Body of pancreas (tissue), 4 donors: Measurements from ENCODE around the gene YY1. TPM values are rescaled to one million over a fixed set of nuclear protein-coding genes. Genes with fewer than 3 reads are reported as not detected.

ENCODE experiments used
- ATAC-seq: fragments of 150-250 bp; one replicate; pipeline ENCODE4 v1.9.1; 2016
- DNase-seq, 4 donors: peaks; one replicate each; pipeline ENCODE4 v3.0.0-alpha.2; 2019
- H3K27ac ChIP-seq, 4 donors: fragments of 200-600 bp; sonication (generic); 1 replicate in 3 of 4; 2 replicates in 1 of 4; pipeline versions ENCODE4 v1.5.1 to v1.6.1; 2016 to 2019; ENCODE audit warnings: mild to moderate bottlenecking in 1 of 4, mixed read lengths in 1 of 4, moderate library complexity in 1 of 4
- H3K27me3 ChIP-seq, 2 donors: fragments of 200-600 bp; sonication (generic); one replicate each; pipeline ENCODE4 v1.6.0; 2016; ENCODE audit warnings: mild to moderate bottlenecking in 1 of 2
- H3K36me3 ChIP-seq, 2 donors: fragments of 200-600 bp; sonication (generic); replicated peaks in 1 of 2; 2 replicates each; pipeline ENCODE4 v1.5.1; 2016; ENCODE audit warnings: low read depth in 2 of 2; ENCODE audit not compliant: insufficient read depth in 1 of 2
- H3K4me1 ChIP-seq: fragments of 200-600 bp; sonication (generic); one replicate; pipeline ENCODE4 v1.6.0; 2016
- H3K4me3 ChIP-seq, 2 donors: fragments of 200-600 bp; sonication (generic); 1 replicate in 1 of 2; 2 replicates in 1 of 2; pipeline ENCODE4 v1.5.1; 2016 to 2019
- H3K9me3 ChIP-seq, 3 donors: fragments of 200-600 bp; sonication (generic); 1 replicate in 2 of 3; 2 replicates in 1 of 3; pipeline ENCODE4 v1.5.1; 2016
- POLR2A ChIP-seq, 3 donors: fragments of 450-650 bp; IDR thresholded peaks; one replicate each; pipeline ENCODE4 v1.6.1; 2016; ENCODE audit warnings: antibody characterized with exemption in 3 of 3, mild to moderate bottlenecking in 2 of 3
- WGBS, 2 donors: methylation state at CpG; one replicate each; pipeline ENCODE4 v1.1.5; 2017; 5-methylcytosine and 5-hydroxymethylcytosine counted together
- intact Hi-C: fragments of 100-400 bp; cut with DNase I; formaldehyde crosslinking; loops from one replicate; pipeline ENCODE4 v1.15.1; 2023
- total RNA-seq, 2 donors: library from RNA; depleted of rRNA; stranded (reverse); fragments of >200 nt; gene quantifications; one replicate each; pipeline ENCODE4 v1.1.0, GENCODE V29; 2016
- TF ChIP-seq, protein P1 (sequence below), 7 experiments: fragments of 450-650 bp in 4 of 7; fragments of 200-600 bp in 3 of 7; sonication (generic) in 3 of 7; IDR thresholded peaks; one replicate each; pipeline ENCODE4 v1.5.1; 2016 to 2019; ENCODE audit warnings: antibody characterized with exemption in 7 of 7

Gene YY1
- total RNA-seq, 2 donors from 2014 or later = 27.0 to 30.3 TPM

DNA sequence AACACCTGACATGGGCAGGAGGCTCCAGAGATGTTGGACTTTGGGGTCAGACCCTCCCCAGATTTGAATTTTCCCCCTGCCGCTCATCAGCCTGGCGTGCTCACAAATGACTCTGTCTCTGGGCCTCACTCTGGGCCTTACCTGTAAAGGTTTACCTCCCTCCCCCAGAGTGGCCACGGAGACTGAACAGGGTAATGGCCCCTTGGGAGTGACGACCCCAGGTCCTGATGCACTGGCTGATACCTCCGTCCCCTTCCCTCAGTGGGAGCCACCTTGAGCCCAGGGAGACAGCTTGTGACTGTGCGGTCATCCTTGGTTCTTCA is 60.3 kb downstream of the YY1 start:
- no peaks in the 10 kb centered on the region for H3K9me3 ChIP-seq
- H3K4me3 ChIP-seq = no peak overlapping the region
- TF ChIP-seq, protein P1, sequence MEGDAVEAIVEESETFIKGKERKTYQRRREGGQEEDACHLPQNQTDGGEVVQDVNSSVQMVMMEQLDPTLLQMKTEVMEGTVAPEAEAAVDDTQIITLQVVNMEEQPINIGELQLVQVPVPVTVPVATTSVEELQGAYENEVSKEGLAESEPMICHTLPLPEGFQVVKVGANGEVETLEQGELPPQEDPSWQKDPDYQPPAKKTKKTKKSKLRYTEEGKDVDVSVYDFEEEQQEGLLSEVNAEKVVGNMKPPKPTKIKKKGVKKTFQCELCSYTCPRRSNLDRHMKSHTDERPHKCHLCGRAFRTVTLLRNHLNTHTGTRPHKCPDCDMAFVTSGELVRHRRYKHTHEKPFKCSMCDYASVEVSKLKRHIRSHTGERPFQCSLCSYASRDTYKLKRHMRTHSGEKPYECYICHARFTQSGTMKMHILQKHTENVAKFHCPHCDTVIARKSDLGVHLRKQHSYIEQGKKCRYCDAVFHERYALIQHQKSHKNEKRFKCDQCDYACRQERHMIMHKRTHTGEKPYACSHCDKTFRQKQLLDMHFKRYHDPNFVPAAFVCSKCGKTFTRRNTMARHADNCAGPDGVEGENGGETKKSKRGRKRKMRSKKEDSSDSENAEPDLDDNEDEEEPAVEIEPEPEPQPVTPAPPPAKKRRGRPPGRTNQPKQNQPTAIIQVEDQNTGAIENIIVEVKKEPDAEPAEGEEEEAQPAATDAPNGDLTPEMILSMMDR (IDR thresholded peaks at IDR 0.05) = no peak
- no peak for TF ChIP-seq POLR2A (IDR thresholded peaks at IDR 0.05)
- H3K27ac ChIP-seq = no peak overlapping the region
- no peaks in the 10 kb centered on the region for H3K36me3 ChIP-seq
- no peaks in the 10 kb centered on the region for H3K27me3 ChIP-seq
- intact Hi-C loops = no loop called here
- no peak for DNase-seq
- 80 to 94% methylated on average over 3 to 6 of the region's 6 CpGs for WGBS, 2 donors
- no peak for ATAC-seq
- peaks cover 38% of the 10 kb centered on the region for H3K4me1 ChIP-seq

DNA sequence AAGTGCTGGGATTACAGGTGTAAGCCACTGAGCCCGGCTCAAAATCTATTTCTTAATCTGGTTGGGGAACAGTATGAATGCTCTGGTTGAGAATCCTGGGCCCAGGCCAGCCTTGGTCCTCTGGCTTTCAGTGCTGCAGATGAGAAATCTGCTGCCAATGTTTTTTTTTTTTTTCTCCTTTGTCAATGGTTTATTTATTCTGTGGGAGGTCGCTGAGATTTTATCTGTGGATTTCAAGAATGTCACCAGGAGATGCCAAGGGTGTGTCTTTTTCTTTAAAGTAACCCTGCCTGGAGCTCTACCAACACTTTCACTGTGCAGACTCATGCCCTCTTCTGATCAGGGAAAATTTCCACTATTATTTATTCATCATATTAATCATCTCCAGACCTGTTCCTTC is 63.7 kb downstream of the YY1 start:
- ATAC-seq (no peak), DNase-seq (no peak)
- peak overlapping the region in 1 of 4 donors; percentile 34 for H3K27ac ChIP-seq
- no peak overlapping the region for H3K4me3 ChIP-seq
- intact Hi-C loops = no loop called here
- no peaks in the 10 kb centered on the region for H3K27me3 ChIP-seq
- no peaks in the 10 kb centered on the region for H3K36me3 ChIP-seq
- WGBS, 2 donors = 18 to 27% methylated on average over 2 of the region's 2 CpGs
- no peaks in the 10 kb centered on the region for H3K9me3 ChIP-seq
- TF ChIP-seq, protein P1 (IDR thresholded peaks at IDR 0.05) = no peak
- no peak for TF ChIP-seq POLR2A (IDR thresholded peaks at IDR 0.05)
- peaks cover 48% of the 10 kb centered on the region for H3K4me1 ChIP-seq

DNA sequence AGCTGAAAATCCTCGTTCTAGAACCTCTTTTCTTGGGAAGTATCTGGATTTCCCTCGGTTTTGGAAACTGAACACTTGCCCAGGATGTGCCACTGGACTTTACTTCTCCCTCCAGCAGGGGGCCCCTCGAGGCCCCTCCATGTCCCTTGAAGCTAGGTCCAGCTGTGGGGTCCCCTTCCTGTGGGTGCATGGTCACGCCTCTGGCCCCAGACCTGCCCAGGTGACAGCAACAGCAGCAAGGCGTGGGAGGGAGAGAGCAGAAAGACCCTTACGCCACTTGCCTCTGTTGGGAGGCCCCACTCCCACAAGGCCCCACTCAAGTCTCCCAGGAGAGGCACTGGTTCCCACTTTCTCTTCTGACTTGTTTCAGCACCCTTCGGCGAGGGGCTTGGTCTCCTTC is 64.2 kb downstream of the YY1 start:
- intact Hi-C loops = no loop called here
- H3K36me3 ChIP-seq = no peaks in the 10 kb centered on the region
- DNase-seq (peak in 1 of 4 donors; percentile 31), ATAC-seq (no peak)
- no peaks in the 10 kb centered on the region for H3K9me3 ChIP-seq
- WGBS, 2 donors = 23 to 56% methylated on average over 3 to 8 of the region's 8 CpGs
- H3K27me3 ChIP-seq = no peaks in the 10 kb centered on the region
- no peak overlapping the region for H3K4me3 ChIP-seq
- no peak for TF ChIP-seq POLR2A (IDR thresholded peaks at IDR 0.05)
- TF ChIP-seq, protein P1 (IDR thresholded peaks at IDR 0.05) = peak; percentile 12 to 43 (median 28)
- H3K4me1 ChIP-seq = peaks cover 45% of the 10 kb centered on the region
- peak overlapping the region in 1 of 4 donors; percentile 34 for H3K27ac ChIP-seq

DNA sequence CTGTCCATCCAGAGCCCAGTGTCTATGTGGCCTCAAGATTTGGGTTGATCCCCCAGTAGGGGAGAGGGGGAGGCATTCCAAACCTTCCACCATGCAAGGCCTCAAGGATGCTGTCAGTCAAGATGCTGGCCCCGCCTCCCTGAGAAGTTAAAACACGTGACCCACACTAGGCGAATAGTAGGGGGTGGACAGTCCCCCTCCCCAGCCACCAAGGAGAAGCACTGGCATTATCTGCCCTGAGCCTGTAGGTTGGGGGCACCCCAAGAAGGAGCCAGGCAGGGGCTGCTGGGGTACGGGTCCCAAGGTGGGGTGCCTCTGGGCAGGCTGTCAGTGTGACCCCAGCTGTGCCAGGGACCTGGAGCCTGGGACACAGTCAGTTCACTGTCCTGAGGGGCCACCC is 65.0 kb downstream of the YY1 start:
- TF ChIP-seq, protein P1 (IDR thresholded peaks at IDR 0.05) = no peak
- no peak for TF ChIP-seq POLR2A (IDR thresholded peaks at IDR 0.05)
- H3K4me3 ChIP-seq = no peak overlapping the region
- ATAC-seq (no peak), DNase-seq (no peak)
- H3K27me3 ChIP-seq = no peaks in the 10 kb centered on the region
- no peaks in the 10 kb centered on the region for H3K36me3 ChIP-seq
- intact Hi-C loops = no loop called here
- peaks cover 45% of the 10 kb centered on the region for H3K4me1 ChIP-seq
- 53% methylated on average over 4 of the region's 4 CpGs; no CpG with 5 or more reads in 1 of the 2 donors for WGBS, 2 donors
- no peaks in the 10 kb centered on the region for H3K9me3 ChIP-seq
- H3K27ac ChIP-seq = peak overlapping the region in 3 of 4 donors; percentile 68 to 82 (median 78)

DNA sequence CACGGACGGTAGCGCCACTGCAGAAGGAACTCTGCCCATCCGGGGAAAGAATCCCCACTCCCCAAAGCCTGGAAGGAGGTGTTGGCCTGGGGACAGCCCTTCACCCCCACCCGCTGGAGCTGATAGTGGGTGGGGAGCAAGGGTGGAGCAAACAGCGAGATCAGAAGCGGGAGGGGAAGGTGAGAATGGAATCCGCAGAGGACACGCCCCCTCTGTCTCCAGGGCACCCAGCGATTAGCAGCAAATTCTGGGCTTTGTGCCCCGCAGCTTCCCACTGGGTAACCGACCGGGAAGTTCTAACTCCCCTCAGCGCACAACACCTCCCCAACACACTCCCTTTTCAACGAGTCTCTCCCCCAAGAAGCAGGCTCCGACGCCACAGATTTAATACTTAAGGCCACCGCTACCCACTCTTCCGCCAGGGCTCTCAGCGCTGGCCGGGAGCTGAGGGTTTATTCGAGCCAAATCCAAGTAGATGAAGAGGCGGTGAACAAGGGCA is 65.9 kb downstream of the YY1 start:
- Histone ChIP-seq H3K27ac (peak overlapping the region; percentile 68 to 82 (median 74)), H3K9me3 (no peaks in the 10 kb centered on the region), H3K4me1 (peaks cover 45% of the 10 kb centered on the region), H3K4me3 (peak overlapping the region; percentile 15 to 71), H3K36me3 (no peaks in the 10 kb centered on the region), H3K27me3 (no peaks in the 10 kb centered on the region)
- WGBS, 2 donors = 1 to 3% methylated on average over 15 to 23 of the region's 23 CpGs
- intact Hi-C loops = no loop called here
- peak; percentile 57 for ATAC-seq
- peak in 2 of 3 donors; percentile 61 to 66 for TF ChIP-seq POLR2A (IDR thresholded peaks at IDR 0.05)
- TF ChIP-seq, protein P1 (IDR thresholded peaks at IDR 0.05) = peak in 1 of 7 experiments; percentile 9
- DNase-seq = peak; percentile 74 to 88 (median 86)
